ENCODE measurements around the gene USP47. TPM values are rescaled to one million over a fixed set of nuclear protein-coding genes. Genes with fewer than 3 reads are reported as not detected.

Gene USP47
- polyA plus RNA-seq, 1 donor from 2014 or later: 92.6 TPM

DNA sequence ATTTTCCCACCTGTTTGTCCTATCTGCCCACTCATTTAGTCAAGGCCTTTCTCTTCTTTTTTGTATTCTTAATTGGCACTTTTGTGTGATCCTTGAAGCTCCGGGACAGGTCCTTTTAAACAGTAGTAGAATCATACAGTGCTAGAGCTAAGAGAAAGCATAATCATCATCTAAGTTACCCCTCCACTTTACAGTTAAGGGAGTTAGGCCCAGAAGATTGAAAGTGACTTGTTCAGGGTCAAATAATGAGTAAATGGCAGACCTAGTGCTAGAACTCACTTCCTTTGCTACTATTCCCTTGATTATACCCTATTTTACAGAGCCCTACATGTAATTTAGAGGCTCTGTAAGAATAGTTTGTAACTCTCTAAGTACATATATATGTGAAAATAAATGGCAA is 2.5 kb downstream of the USP47 start (continued):
- TF ChIP-seq, protein P1, sequence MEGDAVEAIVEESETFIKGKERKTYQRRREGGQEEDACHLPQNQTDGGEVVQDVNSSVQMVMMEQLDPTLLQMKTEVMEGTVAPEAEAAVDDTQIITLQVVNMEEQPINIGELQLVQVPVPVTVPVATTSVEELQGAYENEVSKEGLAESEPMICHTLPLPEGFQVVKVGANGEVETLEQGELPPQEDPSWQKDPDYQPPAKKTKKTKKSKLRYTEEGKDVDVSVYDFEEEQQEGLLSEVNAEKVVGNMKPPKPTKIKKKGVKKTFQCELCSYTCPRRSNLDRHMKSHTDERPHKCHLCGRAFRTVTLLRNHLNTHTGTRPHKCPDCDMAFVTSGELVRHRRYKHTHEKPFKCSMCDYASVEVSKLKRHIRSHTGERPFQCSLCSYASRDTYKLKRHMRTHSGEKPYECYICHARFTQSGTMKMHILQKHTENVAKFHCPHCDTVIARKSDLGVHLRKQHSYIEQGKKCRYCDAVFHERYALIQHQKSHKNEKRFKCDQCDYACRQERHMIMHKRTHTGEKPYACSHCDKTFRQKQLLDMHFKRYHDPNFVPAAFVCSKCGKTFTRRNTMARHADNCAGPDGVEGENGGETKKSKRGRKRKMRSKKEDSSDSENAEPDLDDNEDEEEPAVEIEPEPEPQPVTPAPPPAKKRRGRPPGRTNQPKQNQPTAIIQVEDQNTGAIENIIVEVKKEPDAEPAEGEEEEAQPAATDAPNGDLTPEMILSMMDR (IDR thresholded peaks at IDR 0.05; ENCODE audit: poor library complexity, severe bottlenecking): no peak
- no peak for TF ChIP-seq TAF1 (IDR thresholded peaks at IDR 0.05; ENCODE audit: low read depth)

GRCh38 chr11:11845071-11845470 is 3.3 kb downstream of the USP47 start:
- Histone ChIP-seq H4K20me1 (ENCODE audit: insufficient read depth) (no peaks in the 10 kb centered on the region), H3K9ac (ENCODE audit: low read length) (no peak overlapping the region), H2AFZ (ENCODE audit: low read depth, low read length) (no peak overlapping the region), H3K27me3 (ENCODE audit: insufficient read depth, low read depth, low read length) (no peaks in the 10 kb centered on the region), H3K4me3 (ENCODE audit: low read length) (peak overlapping the region; percentile 85), H3K4me2 (ENCODE audit: low read length) (peak overlapping the region; percentile 11), H3K36me3 (ENCODE audit: insufficient read depth, low read length) (no peaks in the 10 kb centered on the region), H3F3A (ENCODE audit: insufficient read depth, low read length, poor library complexity, severe bottlenecking) (peaks cover 3% of the 10 kb centered on the region), H3K27ac (ENCODE audit: low read length) (no peak overlapping the region), H3K79me2 (replicated peaks; ENCODE audit: insufficient read depth, low read length) (peaks cover 79% of the 10 kb centered on the region), H3K9me2 (ENCODE audit: insufficient read depth, low read length) (no peaks in the 10 kb centered on the region), H3K9me3 (ENCODE audit: low read length) (no peaks in the 10 kb centered on the region)
- TF ChIP-seq EZH2 (IDR thresholded peaks at IDR 0.05; ENCODE audit: borderline replicate concordance, insufficient read depth, low read length, poor library complexity, severe bottlenecking) (no peak), MXI1 (conservative IDR thresholded peaks at IDR 0.05; ENCODE audit: poor library complexity, severe bottlenecking) (no peak), SMC3 (conservative IDR thresholded peaks at IDR 0.05; ENCODE audit: poor library complexity) (no peak), TAF1 (IDR thresholded peaks at IDR 0.05; ENCODE audit: low read depth) (no peak)

DNA sequence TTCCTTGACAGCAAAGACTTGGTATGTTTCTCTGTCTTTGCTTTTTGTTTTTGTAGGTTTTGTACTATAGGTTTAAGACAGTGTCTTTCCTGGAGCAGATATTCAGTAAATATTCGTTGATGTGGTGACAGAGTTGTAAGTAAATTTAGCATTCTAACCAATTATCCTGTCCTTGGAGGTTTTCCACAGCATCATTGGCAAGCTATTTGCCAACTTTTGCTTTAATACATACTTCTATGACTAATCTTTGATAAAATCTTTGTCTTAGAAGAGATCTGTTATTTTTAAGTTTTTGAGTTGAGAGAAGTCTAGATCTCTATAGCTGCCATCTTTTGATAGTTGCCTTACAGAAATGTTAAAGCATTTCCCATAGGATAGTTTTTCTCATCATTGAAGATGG is 3.8 kb downstream of the USP47 start:
- Histone ChIP-seq H3K79me2 (replicated peaks; ENCODE audit: insufficient read depth, low read length) (peaks cover 84% of the 10 kb centered on the region), H4K20me1 (ENCODE audit: insufficient read depth) (no peaks in the 10 kb centered on the region), H3K9me3 (ENCODE audit: low read length) (no peaks in the 10 kb centered on the region), H2AFZ (ENCODE audit: low read depth, low read length) (no peak overlapping the region), H3K27ac (ENCODE audit: low read length) (no peak overlapping the region), H3K27me3 (ENCODE audit: insufficient read depth, low read depth, low read length) (no peaks in the 10 kb centered on the region), H3K4me3 (ENCODE audit: low read length) (peak overlapping the region; percentile 85), H3K9me2 (ENCODE audit: insufficient read depth, low read length) (no peaks in the 10 kb centered on the region), H3K9ac (ENCODE audit: low read length) (no peak overlapping the region), H3K4me2 (ENCODE audit: low read length) (no peak overlapping the region), H3F3A (ENCODE audit: insufficient read depth, low read length, poor library complexity, severe bottlenecking) (peaks cover 3% of the 10 kb centered on the region), H3K36me3 (ENCODE audit: insufficient read depth, low read length) (no peaks in the 10 kb centered on the region)
- TF ChIP-seq SMC3 (conservative IDR thresholded peaks at IDR 0.05; ENCODE audit: poor library complexity): no peak
- TF ChIP-seq TAF1 (IDR thresholded peaks at IDR 0.05; ENCODE audit: low read depth): no peak
- TF ChIP-seq, protein P2, sequence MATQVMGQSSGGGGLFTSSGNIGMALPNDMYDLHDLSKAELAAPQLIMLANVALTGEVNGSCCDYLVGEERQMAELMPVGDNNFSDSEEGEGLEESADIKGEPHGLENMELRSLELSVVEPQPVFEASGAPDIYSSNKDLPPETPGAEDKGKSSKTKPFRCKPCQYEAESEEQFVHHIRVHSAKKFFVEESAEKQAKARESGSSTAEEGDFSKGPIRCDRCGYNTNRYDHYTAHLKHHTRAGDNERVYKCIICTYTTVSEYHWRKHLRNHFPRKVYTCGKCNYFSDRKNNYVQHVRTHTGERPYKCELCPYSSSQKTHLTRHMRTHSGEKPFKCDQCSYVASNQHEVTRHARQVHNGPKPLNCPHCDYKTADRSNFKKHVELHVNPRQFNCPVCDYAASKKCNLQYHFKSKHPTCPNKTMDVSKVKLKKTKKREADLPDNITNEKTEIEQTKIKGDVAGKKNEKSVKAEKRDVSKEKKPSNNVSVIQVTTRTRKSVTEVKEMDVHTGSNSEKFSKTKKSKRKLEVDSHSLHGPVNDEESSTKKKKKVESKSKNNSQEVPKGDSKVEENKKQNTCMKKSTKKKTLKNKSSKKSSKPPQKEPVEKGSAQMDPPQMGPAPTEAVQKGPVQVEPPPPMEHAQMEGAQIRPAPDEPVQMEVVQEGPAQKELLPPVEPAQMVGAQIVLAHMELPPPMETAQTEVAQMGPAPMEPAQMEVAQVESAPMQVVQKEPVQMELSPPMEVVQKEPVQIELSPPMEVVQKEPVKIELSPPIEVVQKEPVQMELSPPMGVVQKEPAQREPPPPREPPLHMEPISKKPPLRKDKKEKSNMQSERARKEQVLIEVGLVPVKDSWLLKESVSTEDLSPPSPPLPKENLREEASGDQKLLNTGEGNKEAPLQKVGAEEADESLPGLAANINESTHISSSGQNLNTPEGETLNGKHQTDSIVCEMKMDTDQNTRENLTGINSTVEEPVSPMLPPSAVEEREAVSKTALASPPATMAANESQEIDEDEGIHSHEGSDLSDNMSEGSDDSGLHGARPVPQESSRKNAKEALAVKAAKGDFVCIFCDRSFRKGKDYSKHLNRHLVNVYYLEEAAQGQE (IDR thresholded peaks at IDR 0.05; ENCODE audit: borderline replicate concordance): no peak
- TF ChIP-seq, protein P1 (IDR thresholded peaks at IDR 0.05; ENCODE audit: poor library complexity, severe bottlenecking): no peak
- no peak for TF ChIP-seq POLR2AphosphoS5 (IDR thresholded peaks at IDR 0.05)
- TF ChIP-seq RAD21 (conservative IDR thresholded peaks at IDR 0.05): no peak
- no peak for TF ChIP-seq EZH2 (IDR thresholded peaks at IDR 0.05; ENCODE audit: borderline replicate concordance, insufficient read depth, low read length, poor library complexity, severe bottlenecking)
- no peak for TF ChIP-seq EP300 (conservative IDR thresholded peaks at IDR 0.05; ENCODE audit: poor library complexity, severe bottlenecking)
- TF ChIP-seq MXI1 (conservative IDR thresholded peaks at IDR 0.05; ENCODE audit: poor library complexity, severe bottlenecking): no peak
